Hepatocyte (in vitro differentiated cells): ENCODE results near the gene ANAPC7.

Source experiments
- CTCF ChIP-seq: fragments of 200-600 bp; sonication (generic); IDR thresholded peaks from 2 replicates; pipeline ENCODE4 v1.5.1; 2016; ENCODE audit warnings: antibody characterized with exemption, mild to moderate bottlenecking; ENCODE audit not compliant: poor library complexity
- EZH2 ChIP-seq: fragments of 200-600 bp; sonication (generic); IDR thresholded peaks from 2 replicates; pipeline ENCODE4 v1.6.1; 2016; ENCODE audit warnings: antibody characterized with exemption, mild to moderate bottlenecking, borderline replicate concordance
- EZH2phosphoT487 ChIP-seq: fragments of 200-600 bp; sonication (generic); IDR thresholded peaks from one replicate; pipeline ENCODE4 v1.6.1; 2018; ENCODE audit warnings: antibody characterized with exemption, mild to moderate bottlenecking, low read depth, moderate library complexity; ENCODE audit not compliant: unreplicated experiment, severe bottlenecking

GRCh38 chr12:110451263-110451662, 47.8 kb upstream of the ANAPC7 start:
- no peak for TF ChIP-seq CTCF
- no peak for TF ChIP-seq EZH2
- no peak for TF ChIP-seq EZH2phosphoT487
